GM10266 (cell line): ENCODE measurements around the gene PPARG.
"Not testable (repeated sequence)": the region's sequence is repeated elsewhere in the genome, so short reads cannot be mapped to it uniquely, and the experiment has no call there.

Experiments used
- DNase-seq: peaks from one replicate; pipeline ENCODE4 v3.0.0; 2012; ENCODE audit errors: extremely low spot score
- TF ChIP-seq, protein P1 (sequence below): IDR thresholded peaks from 2 replicates; pipeline ENCODE4 v1.5.1; 2012; ENCODE audit warnings: mild to moderate bottlenecking, low read depth; ENCODE audit not compliant: control insufficient read depth, insufficient read depth; ENCODE audit errors: missing control alignments

Gene PPARG

GRCh38 chr3:12279591-12280326 lies 9.1 kb upstream of the PPARG start:
- DNase-seq: no peak

GRCh38 chr3:12280357-12280806 lies 8.5 kb upstream of the PPARG start:
- DNase-seq: no peak
- TF ChIP-seq, protein P1, sequence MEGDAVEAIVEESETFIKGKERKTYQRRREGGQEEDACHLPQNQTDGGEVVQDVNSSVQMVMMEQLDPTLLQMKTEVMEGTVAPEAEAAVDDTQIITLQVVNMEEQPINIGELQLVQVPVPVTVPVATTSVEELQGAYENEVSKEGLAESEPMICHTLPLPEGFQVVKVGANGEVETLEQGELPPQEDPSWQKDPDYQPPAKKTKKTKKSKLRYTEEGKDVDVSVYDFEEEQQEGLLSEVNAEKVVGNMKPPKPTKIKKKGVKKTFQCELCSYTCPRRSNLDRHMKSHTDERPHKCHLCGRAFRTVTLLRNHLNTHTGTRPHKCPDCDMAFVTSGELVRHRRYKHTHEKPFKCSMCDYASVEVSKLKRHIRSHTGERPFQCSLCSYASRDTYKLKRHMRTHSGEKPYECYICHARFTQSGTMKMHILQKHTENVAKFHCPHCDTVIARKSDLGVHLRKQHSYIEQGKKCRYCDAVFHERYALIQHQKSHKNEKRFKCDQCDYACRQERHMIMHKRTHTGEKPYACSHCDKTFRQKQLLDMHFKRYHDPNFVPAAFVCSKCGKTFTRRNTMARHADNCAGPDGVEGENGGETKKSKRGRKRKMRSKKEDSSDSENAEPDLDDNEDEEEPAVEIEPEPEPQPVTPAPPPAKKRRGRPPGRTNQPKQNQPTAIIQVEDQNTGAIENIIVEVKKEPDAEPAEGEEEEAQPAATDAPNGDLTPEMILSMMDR: no peak

More at GRCh38 chr3:12279591-12280326, 9.1 kb upstream of the PPARG start:
- TF ChIP-seq, protein P1: no peak

- no peak for DNase-seq
- TF ChIP-seq, protein P1: no peak
Observed at GRCh38 chr3:12284591-12284990, 4.3 kb upstream of the PPARG start.

DNA sequence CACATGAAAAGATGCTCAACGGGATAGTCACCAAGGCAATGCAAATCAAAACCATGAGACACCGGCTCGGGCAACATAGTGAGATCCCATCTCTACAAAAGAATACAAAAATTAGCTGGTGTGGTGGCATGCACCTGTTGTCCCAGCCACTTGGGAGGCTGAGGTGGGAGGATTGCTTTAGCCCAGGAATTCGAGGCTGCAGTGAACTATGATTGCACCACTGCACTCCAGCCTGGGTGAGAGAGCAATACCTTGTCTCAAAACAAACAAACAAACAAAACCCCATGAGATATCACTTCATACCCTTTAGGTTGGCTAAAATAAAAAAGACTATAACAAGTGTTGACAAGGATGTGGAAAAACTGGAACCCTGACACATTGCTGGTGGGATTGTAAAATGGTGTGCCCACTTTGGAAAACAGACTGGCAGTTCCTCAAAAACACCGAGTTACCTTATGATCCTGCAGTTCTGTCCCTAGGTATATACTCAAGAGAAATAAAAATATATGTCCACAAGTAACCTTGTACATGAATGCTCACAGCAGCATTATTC lies 3.8 kb upstream of the PPARG start:
- TF ChIP-seq, protein P1: no peak
- no peak for DNase-seq

- DNase-seq: not testable (repeated sequence)
Observed at GRCh38 chr3:12285779-12286178, 3.1 kb upstream of the PPARG start.

GRCh38 chr3:12286504-12286903 lies 2.4 kb upstream of the PPARG start:
- no peak for DNase-seq
- TF ChIP-seq, protein P1: no peak

GRCh38 chr3:12286927-12287726 lies 1.7 kb upstream of the PPARG start:
- peak; percentile 21 for DNase-seq
- TF ChIP-seq, protein P1: peak; percentile 7
